ENCODE results near the gene RCSD1. TPM values are rescaled to one million over a fixed set of nuclear protein-coding genes. Genes with fewer than 3 reads are reported as not detected.

The RCSD1 gene
- total RNA-seq, 2 donors from 2014 or later, result 4.7 to 5.7 TPM

DNA sequence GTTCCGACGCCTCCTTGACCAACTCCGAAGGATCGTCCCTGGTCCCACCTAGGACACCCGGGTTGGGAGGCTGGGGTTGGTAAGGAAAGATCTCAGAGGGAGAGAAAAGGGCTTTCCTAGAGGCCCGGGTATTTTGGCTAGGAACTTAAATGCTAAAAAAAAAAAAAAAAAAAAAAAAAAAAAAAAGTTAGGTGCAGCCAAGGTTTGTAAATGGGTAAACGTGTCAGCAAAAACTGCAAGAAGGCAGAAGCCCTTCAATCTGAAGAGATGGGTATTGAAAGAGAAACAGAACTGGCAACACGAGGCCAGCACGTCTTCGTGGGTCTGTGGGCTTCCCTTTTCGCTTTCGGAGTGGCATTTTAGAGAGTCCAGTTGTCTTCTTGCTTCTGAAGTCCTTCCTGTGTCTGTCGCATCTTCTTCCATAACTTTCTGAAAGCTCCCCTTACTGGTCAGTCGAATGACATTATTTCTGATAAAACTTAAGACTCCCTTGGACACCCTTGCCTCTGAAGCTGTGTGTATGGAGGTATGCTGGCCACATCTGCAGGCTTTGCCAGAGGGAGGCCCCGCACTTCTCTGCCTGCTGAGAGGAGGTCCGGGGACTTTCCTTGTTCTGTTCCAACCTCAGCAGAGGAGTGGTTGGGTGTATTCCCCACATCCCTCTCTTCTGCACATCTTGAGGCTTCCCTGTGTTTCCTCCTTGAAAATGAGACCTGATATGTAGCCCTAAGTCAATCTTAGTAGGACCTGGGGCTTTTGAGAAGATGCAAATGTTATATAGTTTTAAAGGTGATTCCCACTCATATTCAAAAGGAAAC is 745 bp downstream of the RCSD1 start:
- no peaks in the 10 kb centered on the region for H3K9me3 ChIP-seq
- H3K4me1 ChIP-seq, result no peaks in the 10 kb centered on the region
- peak overlapping the region; percentile 61 for H3K4me3 ChIP-seq
- intact Hi-C loops (cut with DNase I), result no loop called here
- no peaks in the 10 kb centered on the region for H3K36me3 ChIP-seq
- peak overlapping the region; percentile 73 to 89 for H3K9ac ChIP-seq (ENCODE audit: low read depth in 2 of 2, low read length in 2 of 2)
- TF ChIP-seq, protein P1, sequence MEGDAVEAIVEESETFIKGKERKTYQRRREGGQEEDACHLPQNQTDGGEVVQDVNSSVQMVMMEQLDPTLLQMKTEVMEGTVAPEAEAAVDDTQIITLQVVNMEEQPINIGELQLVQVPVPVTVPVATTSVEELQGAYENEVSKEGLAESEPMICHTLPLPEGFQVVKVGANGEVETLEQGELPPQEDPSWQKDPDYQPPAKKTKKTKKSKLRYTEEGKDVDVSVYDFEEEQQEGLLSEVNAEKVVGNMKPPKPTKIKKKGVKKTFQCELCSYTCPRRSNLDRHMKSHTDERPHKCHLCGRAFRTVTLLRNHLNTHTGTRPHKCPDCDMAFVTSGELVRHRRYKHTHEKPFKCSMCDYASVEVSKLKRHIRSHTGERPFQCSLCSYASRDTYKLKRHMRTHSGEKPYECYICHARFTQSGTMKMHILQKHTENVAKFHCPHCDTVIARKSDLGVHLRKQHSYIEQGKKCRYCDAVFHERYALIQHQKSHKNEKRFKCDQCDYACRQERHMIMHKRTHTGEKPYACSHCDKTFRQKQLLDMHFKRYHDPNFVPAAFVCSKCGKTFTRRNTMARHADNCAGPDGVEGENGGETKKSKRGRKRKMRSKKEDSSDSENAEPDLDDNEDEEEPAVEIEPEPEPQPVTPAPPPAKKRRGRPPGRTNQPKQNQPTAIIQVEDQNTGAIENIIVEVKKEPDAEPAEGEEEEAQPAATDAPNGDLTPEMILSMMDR (IDR thresholded peaks at IDR 0.05), result no peak
- H3K27me3 ChIP-seq, result no peaks in the 10 kb centered on the region
- DNase-seq, result no peak
- H3K27ac ChIP-seq, result peak overlapping the region; percentile 88

DNA sequence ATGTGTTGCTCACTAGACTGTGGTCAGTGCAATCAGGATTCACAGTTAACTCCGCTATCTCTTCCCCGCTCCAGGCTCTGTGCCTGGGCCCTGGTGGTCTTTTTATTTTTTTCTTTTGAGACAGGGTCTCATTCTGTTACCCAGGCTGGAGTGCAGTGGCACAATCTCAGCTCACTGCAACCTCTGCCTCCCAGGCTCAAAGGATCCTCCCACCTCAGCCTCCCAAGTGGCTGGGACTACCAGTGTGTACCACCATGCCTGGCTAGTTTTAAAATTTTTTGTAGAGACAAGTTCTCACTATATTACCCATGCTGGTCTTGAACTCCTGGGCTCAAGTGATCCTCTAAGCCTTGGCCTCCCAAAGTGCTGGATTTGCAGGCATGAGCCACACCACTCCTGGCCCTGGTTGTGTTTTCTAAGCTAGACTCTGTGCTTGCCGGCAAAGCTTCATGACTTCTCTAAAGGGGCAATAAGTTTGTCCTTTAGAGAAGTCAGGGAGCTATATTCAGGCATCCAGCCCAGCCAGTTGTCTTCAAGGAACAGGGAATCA is 1.4 kb downstream of the RCSD1 start:
- Histone ChIP-seq H3K27ac (peak overlapping the region; percentile 88), H3K9me3 (no peaks in the 10 kb centered on the region), H3K27me3 (no peaks in the 10 kb centered on the region), H3K36me3 (no peaks in the 10 kb centered on the region), H3K9ac (ENCODE audit: low read depth in 2 of 2, low read length in 2 of 2) (peak overlapping the region; percentile 28 to 73), H3K4me3 (peak overlapping the region; percentile 61), H3K4me1 (no peaks in the 10 kb centered on the region)
- TF ChIP-seq, protein P1 (IDR thresholded peaks at IDR 0.05), result no peak
- intact Hi-C loops (cut with DNase I), result no loop called here
- no peak for DNase-seq

DNA sequence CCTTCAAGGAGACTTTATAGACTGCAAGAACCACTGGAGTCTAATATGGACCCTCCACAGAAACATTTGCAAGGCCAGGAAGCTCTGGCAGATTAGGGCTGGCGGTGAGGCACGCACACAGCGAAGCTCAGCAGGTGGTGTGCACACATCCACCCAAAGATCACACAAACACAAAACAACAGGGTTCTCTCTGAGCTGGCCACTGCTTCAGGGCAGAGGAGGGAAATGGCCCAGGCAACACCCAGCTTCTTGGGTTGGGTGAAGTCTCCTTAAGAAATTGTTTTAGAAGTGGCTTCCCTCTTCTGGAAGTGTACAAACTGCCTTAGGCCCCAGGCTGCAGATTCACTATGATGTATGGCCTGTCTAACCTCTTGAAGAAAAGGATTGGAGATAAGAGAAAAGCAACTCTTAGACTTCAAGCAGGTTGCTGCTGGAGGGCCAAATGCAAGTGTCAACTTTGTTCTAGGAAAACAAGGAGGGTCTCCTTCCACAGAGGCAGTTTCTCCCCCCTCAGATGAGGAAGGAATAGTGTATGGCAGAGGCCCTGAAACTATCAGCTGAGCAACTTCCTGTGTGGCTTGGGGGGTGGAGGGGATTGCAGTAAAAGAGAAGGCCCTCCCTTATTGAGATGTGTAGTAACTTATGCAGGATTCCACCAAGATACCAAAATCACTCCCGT is 2.0 kb downstream of the RCSD1 start:
- H3K27me3 ChIP-seq, result no peaks in the 10 kb centered on the region
- no peaks in the 10 kb centered on the region for H3K9me3 ChIP-seq
- no peaks in the 10 kb centered on the region for H3K36me3 ChIP-seq
- H3K9ac ChIP-seq (ENCODE audit: low read depth in 2 of 2, low read length in 2 of 2), result peak overlapping the region in 1 of 2 donors; percentile 14
- peak overlapping the region; percentile 61 for H3K4me3 ChIP-seq
- TF ChIP-seq, protein P1 (IDR thresholded peaks at IDR 0.05), result no peak
- intact Hi-C loops (cut with DNase I), result no loop called here
- peak overlapping the region; percentile 88 for H3K27ac ChIP-seq
- no peak for DNase-seq
- H3K4me1 ChIP-seq, result no peaks in the 10 kb centered on the region

DNA sequence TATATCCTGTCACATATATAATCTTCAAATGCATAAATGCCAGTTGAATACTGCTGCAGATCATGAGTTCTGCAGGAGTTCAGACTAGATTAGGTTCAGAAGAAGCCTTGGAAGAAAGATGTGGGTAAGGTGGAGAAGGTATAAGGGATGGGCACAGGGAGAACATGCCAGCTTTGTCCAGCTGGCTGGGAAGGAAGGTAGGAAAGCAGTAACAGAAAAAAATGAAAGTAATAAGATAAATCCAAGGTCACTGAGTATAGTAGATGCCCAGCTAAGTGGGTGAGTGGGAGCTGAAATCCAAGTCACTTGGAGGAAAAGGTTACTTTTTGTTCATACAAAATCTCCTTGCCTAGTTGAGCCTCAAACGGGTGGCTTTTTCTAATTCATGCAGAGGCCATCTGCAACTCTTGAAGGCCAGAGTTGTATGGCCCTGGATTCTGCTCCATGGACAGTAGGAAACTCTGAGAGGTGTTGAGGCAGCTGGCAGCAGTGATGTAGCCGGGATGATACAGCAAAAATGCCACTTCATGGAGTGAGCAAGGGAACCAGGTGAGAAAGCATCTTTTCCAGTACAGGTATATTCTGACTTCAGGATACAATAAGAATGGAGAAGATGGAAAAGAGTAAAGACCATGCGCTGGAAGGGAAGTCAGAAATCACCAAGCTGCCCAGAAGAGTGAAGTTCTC is 3.4 kb downstream of the RCSD1 start:
- no peak overlapping the region for H3K9ac ChIP-seq (ENCODE audit: low read depth in 2 of 2, low read length in 2 of 2)
- TF ChIP-seq, protein P1 (IDR thresholded peaks at IDR 0.05), result no peak
- H3K27ac ChIP-seq, result no peak overlapping the region
- no peaks in the 10 kb centered on the region for H3K27me3 ChIP-seq
- no peak for DNase-seq
- H3K9me3 ChIP-seq, result no peaks in the 10 kb centered on the region
- no peaks in the 10 kb centered on the region for H3K36me3 ChIP-seq
- H3K4me1 ChIP-seq, result no peaks in the 10 kb centered on the region
- no peak overlapping the region for H3K4me3 ChIP-seq
- intact Hi-C loops (cut with DNase I), result no loop called here

DNA sequence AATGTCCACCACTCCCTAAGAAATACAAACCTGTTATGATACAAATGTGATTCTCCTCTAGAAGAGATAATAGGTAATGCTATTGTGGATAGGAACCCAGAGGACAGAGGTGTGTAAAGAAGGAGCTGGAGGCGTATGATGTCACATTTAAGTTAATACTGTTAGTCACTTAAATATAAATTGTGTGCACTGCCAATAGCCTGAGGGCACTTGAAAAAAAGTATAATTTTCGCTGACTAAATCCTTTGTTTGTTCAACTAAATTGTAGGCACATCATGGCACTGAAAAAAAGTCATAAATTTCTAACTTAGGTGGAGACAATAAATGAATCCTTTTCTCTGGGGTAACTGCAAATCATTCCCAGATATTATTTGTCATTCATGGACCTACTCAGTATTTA is 4.4 kb downstream of the RCSD1 start:
- H3K27ac ChIP-seq, result no peak overlapping the region
- intact Hi-C loops (cut with DNase I), result no loop called here

More for the DNA sequence above, 4.4 kb downstream of the RCSD1 start:
- no peaks in the 10 kb centered on the region for H3K27me3 ChIP-seq
- H3K9ac ChIP-seq (ENCODE audit: low read depth in 2 of 2, low read length in 2 of 2), result no peak overlapping the region
- no peaks in the 10 kb centered on the region for H3K4me1 ChIP-seq
- TF ChIP-seq, protein P1 (IDR thresholded peaks at IDR 0.05), result no peak
- no peak for DNase-seq
- no peaks in the 10 kb centered on the region for H3K9me3 ChIP-seq
- H3K4me3 ChIP-seq, result no peak overlapping the region
- no peaks in the 10 kb centered on the region for H3K36me3 ChIP-seq

All from colonic mucosa (tissue), 4 donors.